Right atrium auricular region (tissue), 2 donors: Measurements from ENCODE around the gene OR4D1. TPM values are rescaled to one million over a fixed set of nuclear protein-coding genes. Genes with fewer than 3 reads are reported as not detected.

ENCODE experiments used
- DNase-seq: peaks from one replicate; pipeline ENCODE4 v3.0.0-alpha.2; 2019; ENCODE audit warnings: low spot score
- H3K27ac ChIP-seq, 2 donors: fragments of 200-600 bp; sonication (generic); 1 replicate in 1 of 2; 2 replicates in 1 of 2; pipeline ENCODE4 v1.5.1; 2016 to 2019
- H3K27me3 ChIP-seq, 2 donors: fragments of 200-600 bp; sonication (generic); one replicate each; pipeline versions ENCODE4 v1.5.1 to v1.6.0; 2017 to 2019
- H3K36me3 ChIP-seq: fragments of 200-600 bp; sonication (generic); one replicate; pipeline ENCODE4 v1.5.1; 2016
- H3K4me1 ChIP-seq, 2 donors: fragments of 200-600 bp; sonication (generic); one replicate each; pipeline versions ENCODE4 v1.5.1 to v1.6.0; 2017 to 2019
- H3K4me3 ChIP-seq, 2 donors: fragments of 200-600 bp; sonication (generic); 1 replicate in 1 of 2; 2 replicates in 1 of 2; pipeline ENCODE4 v1.5.1; 2017 to 2019; ENCODE audit warnings: mild to moderate bottlenecking in 1 of 2, moderate library complexity in 1 of 2
- H3K9me3 ChIP-seq, 2 donors: fragments of 200-600 bp; sonication (generic); one replicate each; pipeline ENCODE4 v1.5.1; 2019
- CTCF ChIP-seq, 2 donors: fragments of 200-600 bp; sonication (generic); IDR thresholded peaks; one replicate each; pipeline ENCODE4 v1.5.1; 2019; ENCODE audit warnings: antibody characterized with exemption in 2 of 2
- total RNA-seq, 2 donors: library from RNA; depleted of rRNA; stranded (reverse); fragments of >200 nt; gene quantifications; one replicate each; pipeline ENCODE4 v1.1.0, GENCODE V29; 2016

The OR4D1 gene
- total RNA-seq, 2 donors from 2014 or later, result not detected

- TF ChIP-seq CTCF (IDR thresholded peaks at IDR 0.05), result no peak
- Histone ChIP-seq H3K9me3 (no peaks in the 10 kb centered on the region), H3K27me3 (no peaks in the 10 kb centered on the region), H3K36me3 (no peaks in the 10 kb centered on the region), H3K4me3 (no peak overlapping the region), H3K4me1 (peaks cover 0 to 8% of the 10 kb centered on the region in 2 donors), H3K27ac (no peak overlapping the region)
- DNase-seq, result no peak
These were observed 41.4 kb downstream of the OR4D1 start for GRCh38 chr17:58189436-58190146.

DNA sequence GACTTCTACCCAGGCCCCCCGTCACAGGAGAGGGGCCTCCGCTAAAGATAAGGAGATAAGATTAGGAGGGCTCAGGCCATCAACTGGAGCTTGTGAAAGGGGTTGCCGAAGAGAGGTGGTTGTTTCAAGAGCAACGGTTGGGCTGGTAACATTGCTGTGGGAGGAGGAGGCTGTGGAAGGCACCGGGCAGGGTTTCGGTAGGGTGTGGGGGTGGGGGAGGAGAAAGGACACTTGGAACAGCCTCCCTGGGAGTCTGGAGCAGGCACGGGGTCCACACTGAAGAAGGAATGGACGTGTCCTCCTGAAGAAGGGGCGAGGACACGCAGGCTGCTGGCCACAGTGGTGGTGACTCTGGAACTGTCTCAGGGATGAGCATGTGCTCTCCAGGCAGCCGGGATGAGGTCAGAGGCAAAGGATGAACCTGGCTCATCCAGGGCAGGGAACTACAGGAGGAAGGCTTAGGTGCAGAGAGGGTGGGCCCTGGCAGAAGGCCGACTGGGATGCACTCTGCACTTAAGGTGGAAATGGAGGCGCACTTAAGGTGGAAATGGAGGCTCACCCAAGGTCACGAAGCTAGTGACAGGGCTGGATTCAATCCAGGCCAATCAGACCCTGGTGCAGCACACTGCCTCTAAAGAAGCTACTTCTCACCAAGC, 43.2 kb downstream of the OR4D1 start:
- TF ChIP-seq CTCF (IDR thresholded peaks at IDR 0.05), result no peak
- no peaks in the 10 kb centered on the region for H3K36me3 ChIP-seq
- H3K9me3 ChIP-seq, result no peaks in the 10 kb centered on the region
- no peak overlapping the region for H3K4me3 ChIP-seq
- no peak for DNase-seq
- no peaks in the 10 kb centered on the region for H3K27me3 ChIP-seq
- H3K4me1 ChIP-seq, result peaks cover 0 to 8% of the 10 kb centered on the region in 2 donors
- no peak overlapping the region for H3K27ac ChIP-seq

GRCh38 chr17:58192612-58193011, 44.4 kb downstream of the OR4D1 start, which contains the start of gene EPX:
EPX (plus strand) TSS chr17:58192726; CDS start chr17:58192847, 121 bp downstream.
- no peaks in the 10 kb centered on the region for H3K36me3 ChIP-seq
- no peak for DNase-seq
- no peaks in the 10 kb centered on the region for H3K9me3 ChIP-seq
- no peaks in the 10 kb centered on the region for H3K27me3 ChIP-seq
- H3K4me1 ChIP-seq, result peaks cover 0 to 8% of the 10 kb centered on the region in 2 donors
- TF ChIP-seq CTCF (IDR thresholded peaks at IDR 0.05), result no peak
- H3K4me3 ChIP-seq, result no peak within 1 kb of the TSS
- H3K27ac ChIP-seq, result no peak within 1 kb of the TSS

DNA sequence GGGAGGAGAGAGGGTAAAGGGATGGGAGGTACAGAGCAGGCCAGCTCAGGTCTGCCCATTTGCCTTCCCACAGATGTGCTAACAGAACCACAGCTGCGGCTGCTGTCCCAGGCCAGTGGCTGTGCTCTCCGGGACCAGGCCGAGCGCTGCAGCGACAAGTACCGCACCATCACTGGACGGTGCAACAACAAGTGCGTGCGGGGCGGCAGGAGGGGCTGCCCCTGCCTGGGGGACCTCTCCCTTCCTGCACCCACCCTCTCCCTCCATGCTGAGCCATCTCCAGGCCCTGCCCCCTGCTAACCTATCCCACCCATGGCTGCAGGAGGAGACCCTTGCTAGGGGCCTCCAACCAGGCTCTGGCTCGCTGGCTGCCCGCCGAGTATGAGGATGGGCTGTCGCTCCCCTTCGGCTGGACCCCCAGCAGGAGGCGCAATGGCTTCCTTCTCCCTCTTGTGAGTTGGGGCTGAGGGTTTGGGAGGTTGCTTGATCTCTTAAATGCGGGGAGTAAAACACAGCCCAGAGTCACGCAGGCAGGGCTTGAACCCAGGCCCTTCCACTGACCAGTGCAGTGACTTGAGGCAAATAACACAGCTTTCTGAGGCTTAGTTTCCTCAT, 45.6 kb downstream of the OR4D1 start:
- peaks cover 0 to 8% of the 10 kb centered on the region in 2 donors for H3K4me1 ChIP-seq

DNA sequence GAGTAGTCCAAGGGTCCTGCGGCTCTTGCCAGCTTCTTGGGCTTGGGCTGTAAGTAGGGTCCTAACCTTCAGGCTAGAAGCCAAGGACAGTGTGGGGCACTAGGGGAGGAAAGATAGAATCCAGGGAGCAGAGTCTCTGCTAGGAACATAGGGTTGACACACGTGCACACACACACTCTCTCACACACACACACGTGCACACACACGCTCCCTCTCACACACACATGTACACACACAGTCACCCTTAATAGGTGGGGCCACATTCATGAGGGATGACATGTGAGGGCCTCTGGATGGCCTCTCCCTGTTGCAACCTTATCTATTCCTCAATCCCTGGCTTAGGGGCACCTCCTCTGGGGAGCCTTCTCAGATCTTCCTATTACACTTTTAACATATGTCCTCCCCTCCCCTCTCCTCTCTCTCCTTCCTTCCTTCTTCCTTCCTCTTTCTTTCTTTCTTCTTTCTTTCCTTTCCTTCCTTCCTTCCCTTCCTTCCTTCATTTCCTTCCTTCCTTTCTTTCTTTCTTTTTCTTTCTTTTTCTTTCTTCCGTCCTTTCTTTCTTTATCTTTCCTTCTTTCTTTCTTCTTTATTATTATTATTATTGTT, 47.4 kb downstream of the OR4D1 start:
- H3K9me3 ChIP-seq, result no peaks in the 10 kb centered on the region
- H3K27me3 ChIP-seq, result no peaks in the 10 kb centered on the region
- no peak for DNase-seq
- no peaks in the 10 kb centered on the region for H3K4me1 ChIP-seq
- H3K36me3 ChIP-seq, result no peaks in the 10 kb centered on the region
- no peak for TF ChIP-seq CTCF (IDR thresholded peaks at IDR 0.05)
- no peak overlapping the region for H3K27ac ChIP-seq
- no peak overlapping the region for H3K4me3 ChIP-seq

More for the DNA sequence above, 45.6 kb downstream of the OR4D1 start:
- Histone ChIP-seq H3K27me3 (no peaks in the 10 kb centered on the region), H3K4me3 (no peak overlapping the region), H3K36me3 (no peaks in the 10 kb centered on the region), H3K27ac (no peak overlapping the region), H3K9me3 (no peaks in the 10 kb centered on the region)
- no peak for TF ChIP-seq CTCF (IDR thresholded peaks at IDR 0.05)
- DNase-seq, result no peak
